ENCODE measurements around the gene WWOX.

The WWOX gene

DNA sequence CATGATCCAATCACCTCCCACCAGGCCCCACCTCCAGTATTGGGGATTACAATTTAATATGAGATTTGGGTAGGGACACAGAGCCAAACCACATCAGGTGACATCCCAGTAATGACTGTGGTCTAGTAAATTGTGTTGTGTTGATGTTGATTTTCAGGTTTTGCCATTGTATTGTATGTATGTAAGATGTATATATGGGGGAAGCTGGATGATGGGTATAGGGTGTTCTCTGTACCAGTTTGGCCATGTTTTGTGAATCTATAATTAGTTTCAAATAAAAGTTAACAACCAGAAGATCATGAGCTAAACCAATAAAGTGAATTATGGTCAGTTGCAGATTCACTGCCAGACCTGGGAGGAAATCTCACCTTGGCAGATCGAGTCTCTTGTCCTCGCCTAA lies 283.7 kb downstream of the WWOX start:
- TF ChIP-seq TAF1 (IDR thresholded peaks at IDR 0.05; ENCODE audit: borderline replicate concordance, insufficient read depth, low read length): no peak
- TF ChIP-seq, protein P1, sequence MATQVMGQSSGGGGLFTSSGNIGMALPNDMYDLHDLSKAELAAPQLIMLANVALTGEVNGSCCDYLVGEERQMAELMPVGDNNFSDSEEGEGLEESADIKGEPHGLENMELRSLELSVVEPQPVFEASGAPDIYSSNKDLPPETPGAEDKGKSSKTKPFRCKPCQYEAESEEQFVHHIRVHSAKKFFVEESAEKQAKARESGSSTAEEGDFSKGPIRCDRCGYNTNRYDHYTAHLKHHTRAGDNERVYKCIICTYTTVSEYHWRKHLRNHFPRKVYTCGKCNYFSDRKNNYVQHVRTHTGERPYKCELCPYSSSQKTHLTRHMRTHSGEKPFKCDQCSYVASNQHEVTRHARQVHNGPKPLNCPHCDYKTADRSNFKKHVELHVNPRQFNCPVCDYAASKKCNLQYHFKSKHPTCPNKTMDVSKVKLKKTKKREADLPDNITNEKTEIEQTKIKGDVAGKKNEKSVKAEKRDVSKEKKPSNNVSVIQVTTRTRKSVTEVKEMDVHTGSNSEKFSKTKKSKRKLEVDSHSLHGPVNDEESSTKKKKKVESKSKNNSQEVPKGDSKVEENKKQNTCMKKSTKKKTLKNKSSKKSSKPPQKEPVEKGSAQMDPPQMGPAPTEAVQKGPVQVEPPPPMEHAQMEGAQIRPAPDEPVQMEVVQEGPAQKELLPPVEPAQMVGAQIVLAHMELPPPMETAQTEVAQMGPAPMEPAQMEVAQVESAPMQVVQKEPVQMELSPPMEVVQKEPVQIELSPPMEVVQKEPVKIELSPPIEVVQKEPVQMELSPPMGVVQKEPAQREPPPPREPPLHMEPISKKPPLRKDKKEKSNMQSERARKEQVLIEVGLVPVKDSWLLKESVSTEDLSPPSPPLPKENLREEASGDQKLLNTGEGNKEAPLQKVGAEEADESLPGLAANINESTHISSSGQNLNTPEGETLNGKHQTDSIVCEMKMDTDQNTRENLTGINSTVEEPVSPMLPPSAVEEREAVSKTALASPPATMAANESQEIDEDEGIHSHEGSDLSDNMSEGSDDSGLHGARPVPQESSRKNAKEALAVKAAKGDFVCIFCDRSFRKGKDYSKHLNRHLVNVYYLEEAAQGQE (IDR thresholded peaks at IDR 0.05; ENCODE audit: insufficient read depth in 1 of 2, low read depth in 2 of 2, low read length in 2 of 2): no peak

DNA sequence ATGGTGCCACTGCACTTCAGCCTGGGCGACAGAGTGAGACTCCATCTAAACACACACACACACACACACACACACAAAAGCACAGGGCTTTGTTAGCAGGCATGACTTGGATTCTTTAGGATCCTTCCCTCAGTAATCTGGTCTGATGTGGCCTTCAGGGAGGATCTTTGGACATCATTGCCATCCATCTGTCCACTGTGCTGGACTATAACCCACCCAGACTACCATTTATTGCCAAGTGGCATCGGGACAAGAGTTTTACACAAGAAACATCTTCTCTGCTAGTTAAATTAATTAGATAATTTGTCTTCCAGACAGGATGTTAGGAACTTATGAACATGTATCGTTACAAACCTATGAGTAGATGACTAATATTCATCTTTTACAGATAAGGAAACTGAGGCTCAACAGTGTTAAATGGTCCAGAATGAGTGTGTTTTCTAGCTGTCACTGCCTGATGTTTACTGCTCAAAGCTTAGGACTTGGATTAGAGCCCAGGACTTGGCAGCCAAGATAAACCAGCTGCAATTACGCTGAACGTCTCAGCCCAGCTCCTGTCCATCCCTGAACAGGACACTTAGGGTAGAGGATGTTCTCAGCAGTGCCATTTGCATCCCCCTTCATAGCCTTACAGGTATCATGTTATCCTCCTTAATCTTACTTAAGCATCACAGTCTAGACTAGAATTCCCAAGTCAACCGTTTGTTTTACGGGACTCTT lies 285.8 kb downstream of the WWOX start:
- TF ChIP-seq SIN3A (IDR thresholded peaks at IDR 0.05; ENCODE audit: borderline replicate concordance, insufficient read depth, low read length): no peak
- TF ChIP-seq TAF1 (IDR thresholded peaks at IDR 0.05; ENCODE audit: borderline replicate concordance, insufficient read depth, low read length): no peak
- TF ChIP-seq POLR2AphosphoS5 (IDR thresholded peaks at IDR 0.05; ENCODE audit: low read depth, low read length): no peak
- TF ChIP-seq FOXP2 (optimal IDR thresholded peaks at IDR 0.05; ENCODE audit: borderline replicate concordance, extremely low read depth, extremely low read length, insufficient read depth): no peak
- TF ChIP-seq, protein P1 (IDR thresholded peaks at IDR 0.05; ENCODE audit: insufficient read depth in 1 of 2, low read depth in 2 of 2, low read length in 2 of 2): no peak

DNA sequence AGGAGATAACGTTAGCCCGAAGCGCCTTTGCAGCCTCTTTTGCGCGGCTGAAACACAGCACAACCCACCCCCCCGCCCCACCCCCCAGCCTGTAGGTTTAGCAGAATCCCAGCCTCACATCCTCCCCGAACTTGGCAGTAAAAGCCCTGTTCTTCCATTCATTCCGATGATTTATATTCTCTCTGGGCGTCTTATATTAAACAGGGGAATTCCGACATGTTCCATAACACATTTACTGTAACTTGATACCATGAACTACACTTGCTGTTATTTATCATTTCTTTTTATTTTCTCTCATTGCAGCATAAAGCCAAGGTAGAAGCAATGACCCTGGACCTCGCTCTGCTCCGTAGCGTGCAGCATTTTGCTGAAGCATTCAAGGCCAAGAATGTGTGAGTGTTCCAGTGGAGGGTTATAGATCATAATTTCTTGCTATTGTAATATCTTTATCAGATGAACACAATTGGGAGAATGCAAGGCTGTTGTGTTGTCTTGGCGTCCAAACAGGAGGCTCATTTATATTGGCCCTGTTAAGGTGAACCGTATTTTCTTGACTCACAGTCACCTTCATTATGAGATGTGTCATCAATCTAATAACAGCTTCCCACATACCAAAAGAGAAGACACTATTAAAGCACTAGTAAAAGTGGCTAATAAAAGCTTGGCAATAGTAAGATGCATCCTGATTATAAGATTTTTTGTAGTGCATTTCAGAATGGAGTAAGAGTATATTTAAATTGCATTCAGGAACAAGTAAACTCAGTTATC lies 287.3 kb downstream of the WWOX start:
- TF ChIP-seq TAF1 (IDR thresholded peaks at IDR 0.05; ENCODE audit: borderline replicate concordance, insufficient read depth, low read length) (no peak), FOXP2 (optimal IDR thresholded peaks at IDR 0.05; ENCODE audit: borderline replicate concordance, extremely low read depth, extremely low read length, insufficient read depth) (no peak), SIN3A (IDR thresholded peaks at IDR 0.05; ENCODE audit: borderline replicate concordance, insufficient read depth, low read length) (no peak), POLR2AphosphoS5 (IDR thresholded peaks at IDR 0.05; ENCODE audit: low read depth, low read length) (no peak)
- TF ChIP-seq, protein P1 (IDR thresholded peaks at IDR 0.05; ENCODE audit: insufficient read depth in 1 of 2, low read depth in 2 of 2, low read length in 2 of 2): no peak

DNA sequence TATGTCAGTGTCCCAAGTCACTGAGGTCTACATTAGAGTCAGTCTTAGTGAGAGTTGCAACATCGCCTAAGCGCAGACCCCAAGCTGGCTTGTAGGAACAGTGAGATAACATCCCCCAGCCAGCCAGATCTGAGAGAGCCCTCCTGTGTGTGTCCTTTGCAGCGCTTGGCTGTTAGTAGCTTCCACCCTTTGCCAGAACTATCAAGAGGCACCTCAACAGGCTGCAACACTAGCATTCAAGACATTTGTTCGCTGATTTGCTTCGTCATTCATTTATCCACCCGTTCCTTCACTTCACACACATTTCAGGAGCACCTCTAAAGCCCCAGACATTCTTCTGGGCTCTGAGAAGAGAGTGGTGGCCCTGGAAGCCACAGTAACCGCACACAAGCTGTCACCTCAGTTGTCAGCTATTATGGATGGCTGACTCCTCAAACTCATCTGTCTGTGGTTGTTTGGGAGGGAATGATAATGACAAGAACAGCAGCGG lies 289.6 kb downstream of the WWOX start:
- TF ChIP-seq TAF1 (IDR thresholded peaks at IDR 0.05; ENCODE audit: borderline replicate concordance, insufficient read depth, low read length): no peak
- no peak for TF ChIP-seq SIN3A (IDR thresholded peaks at IDR 0.05; ENCODE audit: borderline replicate concordance, insufficient read depth, low read length)
- no peak for TF ChIP-seq FOXP2 (optimal IDR thresholded peaks at IDR 0.05; ENCODE audit: borderline replicate concordance, extremely low read depth, extremely low read length, insufficient read depth)
- TF ChIP-seq, protein P1 (IDR thresholded peaks at IDR 0.05; ENCODE audit: insufficient read depth in 1 of 2, low read depth in 2 of 2, low read length in 2 of 2): no peak
- TF ChIP-seq POLR2AphosphoS5 (IDR thresholded peaks at IDR 0.05; ENCODE audit: low read depth, low read length): no peak
